ENCODE results near the gene SEMA3B. TPM values are rescaled to one million over a fixed set of nuclear protein-coding genes. Genes with fewer than 3 reads are reported as not detected.
"Not testable (repeated sequence)": the region's sequence is repeated elsewhere in the genome, so short reads cannot be mapped to it uniquely, and the experiment has no call there.

SEMA3B gene
- total and polyA plus RNA-seq, 8 donors: 40.1 to 310 (median 103) TPM

DNA sequence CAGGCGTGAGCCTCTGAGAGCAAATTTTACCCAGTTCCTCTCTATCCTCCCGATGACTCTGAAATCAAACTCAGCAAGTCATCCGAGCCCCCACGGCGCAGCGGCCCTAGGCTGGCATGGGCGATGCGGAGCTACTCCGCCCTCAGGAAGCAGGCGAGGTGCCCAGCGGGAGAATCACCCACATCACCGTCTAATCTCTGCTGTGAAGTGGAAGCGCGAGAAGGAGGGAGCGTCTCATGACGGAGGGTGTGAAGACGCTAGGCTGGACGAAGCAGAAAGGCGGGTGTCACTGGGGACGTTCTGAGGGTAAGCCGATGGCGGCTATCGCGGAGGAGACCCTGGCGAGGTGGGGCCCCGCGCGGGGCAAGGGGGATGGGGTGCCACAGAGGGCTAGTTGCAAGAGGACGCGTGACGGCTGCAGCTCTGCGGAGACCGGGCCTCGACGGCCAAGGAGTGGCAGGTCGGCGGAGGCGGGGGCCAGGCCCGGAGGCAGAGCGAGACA lies 42.0 kb upstream of the SEMA3B start:
- Histone ChIP-seq H3K9me3 (no peaks in the 10 kb centered on the region), H3K27ac (peak overlapping the region; percentile 49 to 85 (median 75)), H3K4me3 (peak overlapping the region; percentile 59 to 82 (median 64)), H3K36me3 (no peaks in the 10 kb centered on the region), H3K4me1 (peaks cover 13 to 30% (median 28%) of the 10 kb centered on the region in 4 donors), H3K27me3 (no peaks in the 10 kb centered on the region)
- peak in 1 of 2 donors; percentile 46 for DNase-seq
- intact Hi-C loops (cut with DNase I; ENCODE audit: low total_unique reads): loop anchor here (2.0 to 10.0 kb wide), 2 partner anchors 34 to 48 kb away; partner anchors contain the start of gene LSMEM2
- TF ChIP-seq CTCF (IDR thresholded peaks at IDR 0.05) (no peak), EP300 (IDR thresholded peaks at IDR 0.05) (no peak), POLR2A (IDR thresholded peaks at IDR 0.05) (no peak), POLR2AphosphoS5 (IDR thresholded peaks at IDR 0.05) (no peak)
- 0 to 1% (median 1%) methylated on average over 22 to 40 of the region's 40 CpGs for WGBS, 5 donors

DNA sequence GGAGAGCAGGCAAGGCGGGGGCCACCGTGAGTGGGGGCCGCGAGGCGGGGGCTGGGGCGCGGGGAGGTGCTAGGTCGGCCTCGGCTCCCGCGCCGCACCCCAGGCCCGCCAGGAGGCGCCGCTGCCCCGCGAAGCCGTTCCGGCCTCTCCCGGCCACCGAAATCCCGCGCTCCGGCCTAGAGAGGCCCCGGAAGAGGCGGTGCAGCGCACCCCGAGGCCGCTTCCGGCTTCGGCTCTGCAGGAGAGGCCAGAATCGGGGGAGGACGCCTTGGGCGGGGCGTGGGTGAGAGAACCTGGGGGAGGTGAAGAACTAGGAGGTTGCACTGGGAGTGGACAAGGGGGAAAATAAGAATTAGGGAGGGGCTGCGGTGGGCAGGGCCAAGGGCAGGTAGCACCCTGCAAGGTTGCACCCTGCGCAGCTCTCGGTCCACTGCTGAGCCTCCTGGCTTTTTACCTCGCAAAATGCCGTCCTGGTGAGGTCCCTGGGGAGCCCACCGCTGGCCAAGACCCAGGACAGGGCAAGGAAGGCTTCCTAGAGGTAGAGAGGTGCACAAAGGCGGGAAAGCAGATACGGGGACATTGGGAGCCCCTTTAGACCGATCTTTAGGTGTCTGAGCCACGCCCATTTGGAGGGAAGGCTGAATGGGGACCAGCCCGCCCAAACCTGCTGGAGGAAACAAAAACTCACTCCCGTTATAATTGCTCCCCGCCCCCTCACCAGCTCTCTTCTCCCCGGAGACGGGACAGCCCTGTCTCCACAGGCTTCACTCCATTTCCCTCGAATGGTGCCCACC lies 41.4 kb upstream of the SEMA3B start:
- Histone ChIP-seq H3K4me1 (peaks cover 13 to 30% (median 28%) of the 10 kb centered on the region in 4 donors), H3K27ac (peak overlapping the region; percentile 75 to 85 (median 83)), H3K36me3 (no peaks in the 10 kb centered on the region), H3K27me3 (no peaks in the 10 kb centered on the region), H3K9me3 (no peaks in the 10 kb centered on the region), H3K4me3 (peak overlapping the region; percentile 59 to 82 (median 64))
- 1 to 2% (median 1%) methylated on average over 27 to 51 of the region's 51 CpGs for WGBS, 5 donors
- peak; percentile 95 to 98 for DNase-seq
- intact Hi-C loops (cut with DNase I; ENCODE audit: low total_unique reads): loop anchor here (2.0 to 10.0 kb wide), 2 partner anchors 35 to 47 kb away; partner anchors contain the start of gene LSMEM2
- peak in 5 of 7 experiments; percentile 69 to 97 (median 91) for TF ChIP-seq CTCF (IDR thresholded peaks at IDR 0.05)
- TF ChIP-seq POLR2A (IDR thresholded peaks at IDR 0.05): no peak
- no peak for TF ChIP-seq EP300 (IDR thresholded peaks at IDR 0.05)
- peak; percentile 22 to 85 (median 52) for TF ChIP-seq POLR2AphosphoS5 (IDR thresholded peaks at IDR 0.05)

DNA sequence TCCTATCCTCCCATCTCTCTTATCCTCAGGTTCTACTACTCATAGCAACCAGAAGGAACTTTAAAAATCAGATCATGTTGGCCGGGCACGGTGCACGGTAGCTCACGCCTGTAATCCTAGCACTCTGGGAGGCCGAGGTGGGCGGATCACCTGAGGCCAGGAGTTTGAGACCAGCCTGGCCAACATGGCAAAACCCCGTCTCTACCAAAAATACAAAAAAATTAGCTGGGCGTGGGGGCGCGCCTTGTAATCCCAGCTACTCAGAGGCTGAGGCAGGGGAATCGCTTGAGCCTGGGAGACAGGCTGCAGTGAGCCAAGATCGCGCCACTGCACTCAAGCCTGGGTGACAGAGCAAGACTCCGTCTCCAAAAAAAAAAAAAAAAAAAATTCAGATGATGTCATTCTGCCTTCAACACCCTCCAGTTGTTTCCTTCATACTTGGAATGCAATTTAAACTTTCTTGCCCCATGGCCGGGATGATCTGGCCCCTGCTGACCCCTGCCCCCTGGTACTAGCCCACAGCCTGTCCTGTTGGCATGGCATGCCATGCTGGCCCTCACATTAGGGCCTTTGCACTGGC lies 40.7 kb upstream of the SEMA3B start:
- intact Hi-C loops (cut with DNase I; ENCODE audit: low total_unique reads): loop anchor here (10.0 kb wide), 1 partner anchor 47 kb away; the partner anchor contains the start of gene LSMEM2
- not testable (repeated sequence) for H3K27me3 ChIP-seq, H3K9me3 ChIP-seq, DNase-seq, H3K36me3 ChIP-seq
- Histone ChIP-seq H3K4me3 (peak overlapping the region; percentile 59 to 82 (median 64)), H3K27ac (peak overlapping the region; percentile 75 to 85 (median 83)), H3K4me1 (peaks cover 13 to 30% (median 28%) of the 10 kb centered on the region in 4 donors)
- 21 to 44% (median 35%) methylated on average over 15 of the region's 15 CpGs for WGBS, 5 donors

DNA sequence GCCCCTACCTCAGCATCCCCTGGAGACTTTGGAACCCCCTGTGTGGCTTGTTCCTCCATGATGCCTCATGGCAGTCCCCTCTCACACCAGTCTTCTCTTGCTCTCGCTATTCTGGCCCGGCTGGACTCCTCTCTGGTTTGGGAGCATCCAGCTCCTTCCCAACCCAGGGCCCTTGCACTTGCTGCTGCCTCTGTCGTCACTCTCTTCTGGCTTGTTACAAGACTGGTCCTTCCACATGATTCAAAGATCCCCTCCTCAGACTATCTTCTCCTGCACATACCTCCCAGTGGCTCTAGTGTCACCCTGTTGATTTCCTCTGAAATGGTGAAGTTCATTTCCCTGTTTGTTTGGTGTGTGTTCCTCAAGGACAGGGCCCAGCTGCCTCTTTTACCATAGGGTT lies 39.5 kb upstream of the SEMA3B start:
- TF ChIP-seq POLR2AphosphoS5 (IDR thresholded peaks at IDR 0.05) (no peak), POLR2A (IDR thresholded peaks at IDR 0.05) (no peak), CTCF (IDR thresholded peaks at IDR 0.05) (no peak), EP300 (IDR thresholded peaks at IDR 0.05) (no peak)
- Histone ChIP-seq H3K27ac (peak overlapping the region in 2 of 5 donors; percentile 14 to 21), H3K9me3 (no peaks in the 10 kb centered on the region), H3K4me1 (peaks cover 13 to 35% (median 28%) of the 10 kb centered on the region in 4 donors), H3K36me3 (no peaks in the 10 kb centered on the region), H3K27me3 (no peaks in the 10 kb centered on the region), H3K4me3 (no peak overlapping the region)
- DNase-seq: no peak
- WGBS, 5 donors: 91 to 100% (median 96%) methylated on average over 3 of the region's 3 CpGs
- intact Hi-C loops (cut with DNase I; ENCODE audit: low total_unique reads): loop anchor here (10.0 kb wide), 1 partner anchor 45 kb away; the partner anchor contains the start of gene LSMEM2
